GM21786 (cell line): ENCODE results near the gene LPIN1.

ENCODE experiments used
- ATAC-seq: cut with Tn5 transposase; IDR thresholded peaks from one replicate; pipeline ENCODE4 v1.9.1; 2021; ENCODE audit not compliant: unreplicated experiment

The LPIN1 gene

DNA sequence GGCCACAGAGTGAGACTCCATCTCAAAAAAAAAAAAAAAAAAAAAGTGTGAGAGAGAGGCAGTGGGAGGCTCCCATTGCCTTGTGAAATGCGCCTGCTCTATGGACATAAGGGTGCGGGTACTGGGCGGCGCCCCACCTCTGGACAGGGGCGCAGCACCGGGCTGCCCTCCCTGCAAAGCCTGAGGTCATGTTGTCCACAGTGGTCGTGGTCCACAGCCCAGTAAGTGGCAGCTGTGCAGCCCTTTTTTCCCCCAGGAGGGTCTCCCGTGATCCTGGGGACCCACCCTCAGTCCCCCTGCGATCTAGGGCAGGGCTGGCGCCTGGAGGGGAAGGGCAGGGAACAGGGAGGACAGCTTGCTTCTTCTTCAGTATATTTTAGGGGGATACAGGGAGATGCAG lies 37.8 kb downstream of the LPIN1 start:
- ATAC-seq = no peak

DNA sequence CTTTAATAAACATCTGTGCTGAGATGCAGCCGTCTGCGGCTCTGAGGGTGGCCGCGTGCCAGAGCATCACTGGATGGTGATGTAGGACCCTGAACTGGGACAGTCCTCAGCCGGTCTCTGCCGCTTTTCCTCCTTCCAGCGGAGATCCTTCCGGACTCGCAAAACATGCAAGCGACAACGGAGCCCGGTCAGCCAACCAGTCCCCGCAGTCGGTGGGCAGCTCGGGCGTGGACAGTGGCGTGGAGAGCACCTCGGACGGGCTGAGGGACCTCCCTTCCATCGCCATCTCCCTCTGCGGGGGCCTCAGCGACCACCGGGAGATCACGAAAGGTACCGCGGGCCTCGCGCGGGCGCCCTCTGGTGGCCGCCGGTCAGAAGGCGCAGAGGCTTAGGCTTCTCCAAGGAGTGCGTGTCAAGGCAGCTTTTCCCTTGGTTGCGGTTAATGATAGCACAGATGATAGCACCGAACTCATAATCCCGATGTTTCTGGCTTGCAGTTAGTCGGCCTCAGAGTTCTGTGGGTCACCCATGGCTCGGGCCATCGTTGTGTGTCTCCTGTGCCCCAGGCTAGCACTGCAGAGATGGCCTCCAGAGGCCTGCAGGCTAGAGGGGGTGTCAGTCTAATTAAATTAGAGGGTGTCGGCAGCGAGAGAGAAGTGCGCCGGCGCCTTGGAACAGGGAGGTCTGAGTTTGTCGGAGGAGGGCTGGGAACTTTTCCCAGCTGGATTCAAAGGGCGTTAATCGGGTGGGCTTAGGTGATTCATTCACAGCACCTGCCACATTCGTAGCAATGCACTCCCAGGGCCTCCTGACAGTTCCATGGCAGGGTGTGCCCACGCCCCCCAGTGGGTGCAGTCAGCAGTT lies 38.5 kb downstream of the LPIN1 start:
- no peak for ATAC-seq

DNA sequence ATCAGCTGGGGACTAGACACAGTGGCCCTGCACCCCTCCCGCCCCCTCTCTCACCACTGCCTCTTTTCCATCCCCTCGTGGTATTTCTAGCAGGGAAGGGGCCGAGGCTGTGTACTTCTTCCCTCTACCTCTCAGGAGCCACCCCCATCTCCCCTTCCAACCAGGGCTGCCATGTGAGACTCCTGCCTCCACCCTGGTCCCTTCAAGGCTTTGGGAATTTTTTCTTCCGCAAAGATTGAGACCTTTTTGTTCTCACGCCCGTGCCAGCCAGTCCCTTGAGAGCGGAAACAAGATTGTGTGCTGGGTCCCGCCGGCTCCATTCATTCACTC lies 39.1 kb downstream of the LPIN1 start:
- ATAC-seq = no peak

DNA sequence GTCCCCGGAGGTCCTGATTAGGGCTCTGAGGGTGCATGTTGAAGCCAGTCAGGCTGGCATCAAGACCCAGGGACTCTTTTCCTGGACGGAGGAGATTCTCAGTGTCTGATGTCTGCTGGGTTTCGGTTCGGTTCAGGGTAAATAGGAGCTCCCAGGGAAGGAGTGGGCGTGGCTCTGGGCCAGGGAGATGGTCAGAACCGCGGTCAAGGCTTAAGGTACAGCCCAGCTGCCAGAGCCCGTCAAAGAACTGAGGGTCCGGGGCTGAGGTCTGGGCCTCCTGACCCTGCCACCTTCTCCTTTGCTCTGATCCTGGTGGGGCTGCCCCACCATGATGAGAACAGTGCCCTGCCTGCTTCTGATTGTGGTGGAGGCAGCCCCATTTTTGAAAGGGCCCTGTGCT lies 39.8 kb downstream of the LPIN1 start:
- ATAC-seq = no peak

DNA sequence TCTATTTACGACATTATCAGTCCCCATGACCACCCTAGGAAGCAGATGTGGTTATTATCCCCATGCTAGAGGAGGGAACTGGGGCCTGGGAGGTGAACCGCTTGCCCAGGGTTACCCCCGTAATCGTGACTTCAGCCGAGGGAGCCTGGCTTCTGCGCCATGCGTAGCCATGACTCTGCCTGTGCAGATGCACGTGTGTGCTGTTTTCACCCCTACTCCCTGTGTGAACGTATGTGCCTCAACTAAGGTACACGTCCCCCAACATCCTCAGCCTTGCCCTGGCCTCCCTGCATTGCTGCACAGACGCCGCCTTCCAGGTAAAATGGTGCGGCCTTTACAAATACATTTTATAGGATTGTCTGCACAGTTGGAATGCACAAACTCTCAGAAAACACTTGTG lies 40.2 kb downstream of the LPIN1 start:
- no peak for ATAC-seq

DNA sequence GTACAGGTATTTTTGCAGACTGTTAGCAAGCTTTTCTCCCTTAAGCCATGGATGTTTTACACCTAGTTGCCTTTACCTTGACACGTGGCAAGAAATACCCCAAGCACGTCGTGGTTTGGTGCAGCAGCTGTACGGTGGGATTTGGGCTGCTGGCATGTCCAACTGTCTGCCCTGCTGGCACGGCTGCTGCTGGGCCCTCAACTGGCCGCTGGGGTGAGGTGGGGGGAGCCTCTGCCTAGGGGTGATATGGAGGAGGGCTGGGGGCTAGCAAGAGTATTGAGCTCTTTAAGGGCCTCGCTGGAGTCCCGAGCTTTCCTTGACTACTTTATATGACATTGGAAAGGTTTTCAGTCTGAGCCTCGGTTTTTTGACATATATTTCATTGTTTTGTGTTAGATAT lies 41.6 kb downstream of the LPIN1 start:
- no peak for ATAC-seq

DNA sequence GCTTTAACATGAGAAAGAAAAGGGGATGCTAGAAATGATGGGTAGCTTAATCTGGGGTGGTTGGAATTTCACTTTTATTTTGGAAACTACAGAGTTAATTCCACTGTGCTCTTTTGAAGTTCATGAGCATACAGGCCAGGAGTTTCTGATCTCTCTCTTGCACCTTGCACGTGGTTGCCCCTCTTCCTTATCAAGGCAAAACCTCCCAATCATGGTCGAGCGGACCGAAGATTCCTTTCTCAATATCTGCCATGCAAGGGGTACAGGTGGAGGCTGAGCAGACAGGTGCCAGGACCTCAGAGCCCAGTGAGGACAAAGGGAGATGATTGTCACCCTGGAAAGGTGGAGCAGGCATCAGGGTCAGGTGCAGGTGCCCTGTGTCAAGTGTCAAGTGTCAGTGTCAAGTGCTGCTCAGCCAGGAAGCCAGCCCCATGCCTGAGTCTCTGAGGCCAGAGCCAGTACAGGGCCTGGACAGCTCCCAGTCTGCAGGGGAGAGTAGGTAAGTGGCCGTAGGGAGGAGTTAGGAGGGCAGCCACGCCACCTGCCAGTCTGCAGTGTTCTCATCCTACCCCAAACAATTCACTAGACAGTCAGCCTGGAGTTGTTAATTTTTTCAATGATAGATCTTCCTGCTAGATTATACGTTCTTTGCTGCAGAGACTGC lies 42.2 kb downstream of the LPIN1 start:
- no peak for ATAC-seq

DNA sequence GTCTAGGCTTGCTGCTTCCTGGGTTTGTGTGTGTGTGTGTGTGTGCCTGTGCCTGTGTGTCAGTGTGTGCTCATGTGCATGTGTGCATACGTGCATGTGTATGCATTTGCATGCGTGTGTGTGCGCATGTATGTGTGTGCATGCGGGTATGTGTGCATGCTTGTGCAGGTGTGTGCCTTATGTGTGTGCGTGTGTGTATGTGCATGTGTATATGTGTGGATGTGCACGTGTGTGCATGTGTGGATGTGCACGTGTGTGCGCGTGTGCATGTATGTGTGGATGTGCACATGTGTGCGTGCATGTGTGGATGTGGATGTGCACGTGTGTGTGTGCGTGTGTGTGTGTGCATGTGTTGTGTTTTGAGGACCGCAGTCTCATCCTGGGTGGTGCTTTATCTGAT lies 42.8 kb downstream of the LPIN1 start:
- no peak for ATAC-seq

DNA sequence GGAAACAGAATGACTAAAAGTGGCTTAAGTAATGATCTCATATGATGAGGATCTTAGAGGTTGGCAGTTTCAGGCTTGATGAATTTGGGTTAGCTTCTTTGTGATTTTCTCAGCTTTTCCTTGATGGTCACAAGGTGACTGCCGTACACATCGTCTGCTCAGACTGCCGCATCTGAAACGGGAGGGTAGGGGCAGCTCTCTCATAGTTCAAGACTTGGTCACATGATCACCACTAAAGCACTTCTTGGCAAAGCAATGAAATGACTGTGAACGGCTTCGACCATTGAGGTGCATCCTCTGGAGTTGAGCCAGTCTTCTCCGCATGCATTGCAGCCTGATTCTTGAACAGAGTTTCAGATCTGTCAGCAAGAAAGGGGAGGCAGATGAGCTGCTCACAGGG lies 43.8 kb downstream of the LPIN1 start:
- ATAC-seq = no peak

DNA sequence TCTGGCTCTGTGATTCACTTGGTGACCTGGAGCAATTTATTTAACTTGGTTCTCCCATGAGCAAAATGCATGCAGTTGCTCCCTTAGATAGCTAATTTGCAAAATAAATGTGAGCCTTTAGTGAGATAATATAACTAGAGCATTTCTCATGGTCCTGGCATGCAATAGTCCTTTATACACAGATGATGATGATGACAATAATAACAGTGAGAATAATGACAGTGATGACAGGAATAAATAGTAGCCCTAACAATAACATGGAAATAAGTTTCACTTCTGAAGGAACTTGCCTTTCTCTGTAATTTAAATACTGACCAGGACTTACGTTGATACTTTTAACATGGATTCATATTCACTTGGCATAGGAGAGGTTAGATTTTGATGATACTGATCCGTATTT lies 49.2 kb downstream of the LPIN1 start:
- no peak for ATAC-seq

DNA sequence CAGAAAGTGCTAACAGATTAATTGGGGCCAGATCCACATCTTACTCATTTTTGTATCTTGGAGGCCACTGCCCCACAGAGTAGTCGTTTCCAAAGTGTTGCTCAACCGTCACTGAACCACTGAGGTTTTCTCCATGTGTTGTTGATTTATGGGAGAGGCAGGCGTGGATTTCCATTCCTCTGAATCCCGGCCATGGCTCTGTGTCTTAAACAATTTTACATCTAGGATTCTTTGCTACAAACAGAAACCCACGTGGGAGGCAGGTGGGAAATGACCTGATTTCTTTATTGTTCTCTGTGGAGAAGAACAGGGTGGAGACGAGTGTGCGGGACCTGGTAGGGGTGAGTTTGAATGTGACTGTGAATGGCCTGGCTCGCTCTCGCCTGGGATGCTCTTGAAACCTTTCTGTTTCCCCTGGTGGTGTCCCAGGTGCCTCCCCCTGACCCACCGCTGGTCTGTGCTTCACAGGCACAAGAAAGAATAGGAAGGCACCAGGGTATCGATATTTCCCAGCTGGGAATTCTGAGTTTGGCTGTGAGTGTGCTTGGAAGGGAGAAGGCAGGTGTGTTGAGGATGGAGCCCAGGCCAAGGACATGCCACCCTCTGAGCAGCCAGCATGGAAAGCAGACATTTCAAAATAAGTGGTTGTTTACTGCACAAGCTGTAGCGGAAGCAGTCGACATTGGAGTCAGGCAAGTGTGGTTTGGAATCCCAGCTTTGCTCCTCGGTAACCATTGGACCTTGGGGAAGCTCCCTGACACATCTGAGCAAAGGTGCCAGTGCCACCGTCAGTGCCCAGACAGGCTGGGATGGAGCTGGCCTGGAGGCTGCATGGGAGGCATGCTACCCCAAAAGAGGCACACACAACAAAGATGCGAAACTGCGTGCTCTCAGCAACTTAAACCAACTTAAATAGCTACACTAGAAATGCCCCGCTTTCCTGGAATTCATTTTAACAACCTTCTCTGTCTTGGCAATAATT lies 50.0 kb downstream of the LPIN1 start:
- ATAC-seq = no peak

DNA sequence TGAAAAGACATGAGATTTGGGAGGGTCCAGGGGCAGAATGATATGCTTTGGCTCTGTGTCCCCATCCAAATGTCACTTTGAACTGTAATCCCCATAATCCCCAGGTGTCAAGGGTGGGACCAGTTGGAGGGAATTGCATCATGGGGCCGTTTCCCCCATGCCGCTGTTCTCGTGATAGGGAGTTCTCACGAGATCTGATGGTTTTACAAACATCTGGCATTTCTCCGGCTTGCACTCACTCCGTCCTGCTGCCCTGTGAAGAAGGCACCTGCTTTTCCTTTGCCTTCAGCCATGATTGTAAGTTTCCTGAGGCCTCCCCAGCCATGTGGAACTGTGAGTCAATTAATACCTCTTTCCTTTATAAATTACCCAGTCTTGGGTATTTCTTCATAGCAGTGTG lies 51.4 kb downstream of the LPIN1 start:
- no peak for ATAC-seq

DNA sequence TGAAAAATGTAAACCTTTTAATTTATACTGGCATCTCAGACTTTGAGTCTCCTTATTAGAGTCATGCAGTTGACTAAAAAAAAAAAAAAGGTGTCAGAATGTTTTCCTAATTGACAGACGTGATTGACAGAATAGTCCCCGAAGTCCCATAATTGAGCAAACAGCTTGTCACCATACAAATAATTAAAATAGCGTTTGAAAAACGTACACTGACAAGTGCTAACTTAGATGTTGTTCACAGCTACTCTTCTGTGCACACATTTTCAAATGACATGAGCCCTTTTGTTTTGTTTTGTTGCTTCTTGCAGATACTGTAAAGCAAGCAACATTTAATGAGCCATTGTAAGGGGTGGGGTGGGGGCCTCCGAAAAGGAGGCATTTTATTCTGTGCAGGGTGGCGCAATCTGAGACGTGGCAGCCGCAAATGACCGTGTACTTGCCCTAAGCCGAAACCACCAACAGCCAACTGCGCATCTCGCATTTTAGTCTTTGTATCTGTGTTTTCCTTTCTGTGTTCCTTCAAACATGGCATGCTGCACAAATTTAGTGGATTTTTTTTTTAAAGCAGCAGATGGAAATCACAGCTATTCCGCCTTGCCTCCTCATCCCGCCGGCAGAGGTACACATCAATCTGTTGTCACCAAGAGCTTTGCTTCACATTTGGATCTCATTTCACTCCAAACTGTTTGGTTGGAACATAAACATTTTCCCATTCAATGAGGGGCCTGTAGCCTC lies 52.4 kb downstream of the LPIN1 start:
- ATAC-seq = no peak

DNA sequence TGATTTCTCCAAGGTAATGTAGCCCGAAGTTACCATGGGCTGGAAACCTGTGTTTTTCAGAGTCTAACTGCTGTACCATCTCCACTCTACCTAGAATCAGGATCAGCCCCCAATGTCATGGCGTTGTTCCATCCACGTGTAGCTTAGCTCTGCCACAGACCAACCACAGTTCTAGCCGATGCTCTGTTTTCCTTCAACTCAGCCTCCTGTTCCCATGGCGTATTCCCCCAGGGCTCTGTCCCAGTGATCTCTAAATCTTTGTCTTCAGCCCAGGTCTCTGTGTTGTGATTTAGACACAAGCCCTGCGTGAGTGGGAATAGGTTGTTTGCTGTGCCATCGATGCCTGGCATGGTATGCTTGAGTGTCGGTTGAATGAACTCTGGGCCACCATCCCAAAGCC lies 53.4 kb downstream of the LPIN1 start:
- ATAC-seq = no peak

DNA sequence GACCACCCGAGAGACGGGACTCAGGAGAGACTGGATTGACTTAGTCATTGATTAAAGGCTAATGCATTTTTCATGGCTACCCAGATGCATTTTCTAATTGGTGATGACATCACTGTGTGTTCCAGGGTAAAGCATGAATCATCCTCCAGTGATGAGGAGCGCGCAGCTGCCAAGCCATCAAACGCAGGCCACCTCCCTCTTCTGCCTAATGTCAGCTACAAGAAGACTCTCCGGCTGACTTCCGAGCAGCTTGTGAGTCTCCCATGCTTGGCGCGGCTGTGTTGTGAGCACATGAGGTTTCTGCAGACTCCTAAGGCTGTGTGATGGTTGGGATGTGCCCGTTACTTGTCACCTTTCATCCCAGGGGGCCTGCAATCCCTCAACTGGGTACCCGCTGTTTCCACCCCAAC lies 56.4 kb downstream of the LPIN1 start:
- no peak for ATAC-seq

DNA sequence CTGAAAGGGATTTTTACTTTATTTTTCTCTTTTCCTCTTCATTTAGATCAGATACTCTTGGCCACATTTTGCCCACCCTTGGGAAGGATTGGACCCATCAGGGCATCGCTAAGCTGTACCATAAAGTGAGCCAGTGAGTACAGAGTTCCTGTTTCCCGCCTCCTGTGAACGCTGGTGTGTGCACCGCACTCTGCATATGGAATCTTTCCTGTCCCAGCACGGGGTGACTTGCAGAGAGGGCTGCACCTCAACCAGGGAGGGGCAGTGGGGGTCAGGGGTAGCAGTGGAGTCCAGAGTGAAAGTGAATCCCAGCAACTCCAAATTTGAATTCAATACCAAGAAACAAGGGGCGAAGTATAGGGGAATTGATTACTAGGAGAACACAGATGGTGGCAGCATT lies 58.6 kb downstream of the LPIN1 start:
- no peak for ATAC-seq

DNA sequence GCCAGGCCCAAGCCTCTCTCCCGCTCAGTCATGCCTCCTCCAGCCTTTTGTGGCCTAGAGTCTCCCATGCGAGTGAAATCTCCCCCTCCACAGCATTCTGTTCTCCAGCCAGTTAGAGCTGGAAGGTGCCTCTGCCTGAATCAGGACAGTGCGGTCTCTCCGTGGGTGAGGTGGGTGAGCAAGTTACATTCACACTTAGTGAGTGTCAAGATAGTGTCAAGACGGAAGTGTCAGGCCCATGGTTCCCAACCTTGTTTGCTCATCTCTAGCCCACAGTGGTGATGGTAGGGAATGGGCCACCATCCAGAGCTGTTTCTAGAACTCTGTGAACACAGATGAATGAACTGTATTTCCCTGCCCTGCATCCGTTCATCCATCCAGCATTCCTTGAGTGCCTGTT lies 59.5 kb downstream of the LPIN1 start:
- no peak for ATAC-seq

DNA sequence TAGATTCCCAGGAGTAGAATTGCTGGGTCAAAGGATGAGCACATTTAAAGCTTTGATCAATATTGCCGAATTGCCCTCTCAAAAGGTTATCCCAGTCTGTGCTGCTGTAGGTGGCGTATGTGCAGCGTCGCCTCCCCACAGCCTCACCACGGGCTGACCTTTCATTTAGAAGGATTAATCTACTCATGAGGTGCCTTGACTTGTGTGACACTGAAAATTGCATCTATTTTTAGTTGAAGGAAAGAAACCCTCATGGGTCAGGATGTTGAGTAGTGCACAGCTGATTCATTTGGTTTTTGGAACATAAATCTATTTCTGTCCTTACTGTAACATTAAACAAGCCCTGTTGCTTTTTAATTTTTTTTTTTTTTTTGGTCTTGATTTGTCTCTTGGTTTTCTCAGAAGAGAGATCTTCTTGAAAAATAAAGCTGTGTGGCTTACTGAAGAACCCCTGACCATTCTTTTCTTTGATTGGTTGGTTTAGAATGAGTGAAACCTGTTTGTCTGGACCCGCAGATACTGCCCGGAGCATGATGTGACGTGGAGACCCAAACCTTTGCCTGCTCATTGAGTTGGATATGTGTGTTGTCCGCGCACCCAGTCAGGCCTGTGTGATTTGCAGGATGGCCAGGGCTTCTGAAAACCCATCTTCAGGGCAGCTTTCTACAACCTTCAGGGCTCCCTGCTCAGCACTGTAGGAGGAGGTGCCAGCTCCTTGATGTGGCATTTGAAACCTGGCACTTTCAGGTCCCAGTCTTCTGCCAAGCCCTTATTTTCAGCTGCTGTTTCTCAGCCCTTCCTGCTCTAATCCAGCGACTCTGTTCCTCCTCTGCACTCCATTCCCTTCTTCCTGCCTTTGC lies 61.0 kb downstream of the LPIN1 start:
- no peak for ATAC-seq

DNA sequence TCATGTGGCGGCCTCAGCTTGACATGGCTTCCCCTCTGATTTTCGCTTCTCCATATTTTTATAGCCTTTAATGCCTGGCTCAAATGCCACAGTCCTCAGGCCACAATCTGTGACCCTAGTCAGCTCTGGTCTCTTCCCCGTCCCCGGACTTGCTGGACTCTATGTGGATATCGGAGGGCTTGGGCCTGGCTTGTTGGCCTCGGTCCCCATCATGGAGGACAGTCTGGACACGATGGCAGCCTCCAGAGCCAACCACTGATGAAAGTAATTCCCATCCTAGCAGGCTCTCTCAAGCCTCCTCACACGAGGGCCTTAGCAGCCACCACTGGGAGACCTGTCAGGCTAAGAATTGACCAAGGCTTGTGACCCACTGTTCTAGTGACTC lies 61.6 kb downstream of the LPIN1 start:
- no peak for ATAC-seq

DNA sequence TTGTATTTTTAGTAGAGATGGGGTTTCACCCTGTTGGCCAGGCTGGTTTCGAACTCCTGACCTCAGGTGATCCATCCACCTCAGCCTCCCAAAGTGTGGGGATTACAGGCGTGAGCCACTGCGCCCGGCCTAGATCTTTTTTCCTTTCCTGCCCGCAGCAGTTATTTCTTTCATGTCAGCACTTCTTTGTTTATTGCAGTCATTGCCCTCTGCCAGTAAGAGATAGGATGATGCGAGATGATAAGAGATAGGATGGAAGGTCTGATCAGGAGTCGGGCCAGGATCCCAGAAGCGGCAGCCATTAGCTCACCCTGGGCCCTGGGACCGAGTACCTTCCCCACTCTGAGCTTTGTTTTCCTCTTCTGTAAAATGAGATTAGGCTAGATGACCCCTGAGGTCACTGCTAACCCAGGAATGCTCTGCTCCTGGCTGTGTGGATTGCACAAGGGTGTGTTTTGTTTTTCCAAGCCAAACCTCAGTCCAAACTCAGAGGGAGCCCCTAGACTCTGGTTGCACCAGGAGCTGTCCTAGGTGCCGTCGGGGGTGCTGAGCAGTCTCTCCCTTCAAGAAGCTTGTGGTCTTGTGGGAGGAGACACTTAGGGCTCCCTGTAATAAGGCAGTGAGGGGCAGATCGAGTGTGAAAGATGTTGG lies 63.3 kb downstream of the LPIN1 start:
- ATAC-seq = no peak
